ENCODE data around the gene C20orf141. TPM values are rescaled to one million over a fixed set of nuclear protein-coding genes. Genes with fewer than 3 reads are reported as not detected.

Gene C20orf141
- total RNA-seq, 1 experiment from 2014 or later, result not detected

DNA sequence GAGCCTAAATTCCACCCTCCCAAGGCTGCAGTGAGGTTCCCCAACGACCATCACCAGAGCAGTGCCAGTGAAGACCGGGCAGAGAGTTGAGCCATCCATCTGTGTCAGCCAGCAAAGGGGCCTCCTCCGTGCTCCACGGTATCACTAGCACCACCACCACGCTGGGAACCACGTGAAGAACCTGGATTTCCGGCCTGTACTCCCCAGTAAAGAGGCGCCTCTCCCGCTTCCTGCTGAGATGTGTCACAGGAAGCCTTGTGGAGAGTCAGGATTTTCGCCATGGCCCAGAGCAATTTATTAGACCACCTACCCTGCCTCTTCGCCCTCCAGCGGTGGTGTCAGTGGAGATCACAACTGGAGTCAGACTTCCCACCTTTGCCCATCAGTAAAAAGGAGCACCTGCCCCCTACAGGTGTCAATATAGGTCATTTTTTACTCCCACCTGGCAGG lies 43.1 kb upstream of the C20orf141 start:
- intact Hi-C loops (cut with micrococcal nuclease; ENCODE audit: unreplicated experiment), result no loop called here
- TF ChIP-seq EZH2 (IDR thresholded peaks at IDR 0.05; ENCODE audit: low read depth), result no peak
- TF ChIP-seq, protein P1, sequence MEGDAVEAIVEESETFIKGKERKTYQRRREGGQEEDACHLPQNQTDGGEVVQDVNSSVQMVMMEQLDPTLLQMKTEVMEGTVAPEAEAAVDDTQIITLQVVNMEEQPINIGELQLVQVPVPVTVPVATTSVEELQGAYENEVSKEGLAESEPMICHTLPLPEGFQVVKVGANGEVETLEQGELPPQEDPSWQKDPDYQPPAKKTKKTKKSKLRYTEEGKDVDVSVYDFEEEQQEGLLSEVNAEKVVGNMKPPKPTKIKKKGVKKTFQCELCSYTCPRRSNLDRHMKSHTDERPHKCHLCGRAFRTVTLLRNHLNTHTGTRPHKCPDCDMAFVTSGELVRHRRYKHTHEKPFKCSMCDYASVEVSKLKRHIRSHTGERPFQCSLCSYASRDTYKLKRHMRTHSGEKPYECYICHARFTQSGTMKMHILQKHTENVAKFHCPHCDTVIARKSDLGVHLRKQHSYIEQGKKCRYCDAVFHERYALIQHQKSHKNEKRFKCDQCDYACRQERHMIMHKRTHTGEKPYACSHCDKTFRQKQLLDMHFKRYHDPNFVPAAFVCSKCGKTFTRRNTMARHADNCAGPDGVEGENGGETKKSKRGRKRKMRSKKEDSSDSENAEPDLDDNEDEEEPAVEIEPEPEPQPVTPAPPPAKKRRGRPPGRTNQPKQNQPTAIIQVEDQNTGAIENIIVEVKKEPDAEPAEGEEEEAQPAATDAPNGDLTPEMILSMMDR (conservative IDR thresholded peaks at IDR 0.05), result no peak
- H3K79me2 ChIP-seq (ENCODE audit: low read depth), result no peaks in the 10 kb centered on the region
- H3F3A ChIP-seq (ENCODE audit: insufficient read depth, low read depth), result no peaks in the 10 kb centered on the region
- POLR2A ChIA-PET (ENCODE audit: unreplicated experiment), result no interaction called here
- CTCF ChIA-PET, result no interaction called here
- no peak overlapping the region for H3K27ac ChIP-seq
- H3K27me3 ChIP-seq (ENCODE audit: insufficient read depth, low read depth), result no peaks in the 10 kb centered on the region
- DNase-seq, result no peak
- no peak overlapping the region for H2AFZ ChIP-seq
- H3K4me2 ChIP-seq, result no peak overlapping the region
- no peak overlapping the region for H3K4me3 ChIP-seq
- peaks cover 8% of the 10 kb centered on the region for H3K4me1 ChIP-seq (replicated peaks; ENCODE audit: insufficient read depth)
- no peaks in the 10 kb centered on the region for H4K20me1 ChIP-seq (ENCODE audit: insufficient read depth)
- no peaks in the 10 kb centered on the region for H3K36me3 ChIP-seq (ENCODE audit: low read depth)
- no peaks in the 10 kb centered on the region for H3K9me3 ChIP-seq (ENCODE audit: insufficient read depth, low read depth)
- H3K9me2 ChIP-seq (ENCODE audit: insufficient read depth), result no peaks in the 10 kb centered on the region
- BruUV-seq (replicated peaks), result no TSS peak

DNA sequence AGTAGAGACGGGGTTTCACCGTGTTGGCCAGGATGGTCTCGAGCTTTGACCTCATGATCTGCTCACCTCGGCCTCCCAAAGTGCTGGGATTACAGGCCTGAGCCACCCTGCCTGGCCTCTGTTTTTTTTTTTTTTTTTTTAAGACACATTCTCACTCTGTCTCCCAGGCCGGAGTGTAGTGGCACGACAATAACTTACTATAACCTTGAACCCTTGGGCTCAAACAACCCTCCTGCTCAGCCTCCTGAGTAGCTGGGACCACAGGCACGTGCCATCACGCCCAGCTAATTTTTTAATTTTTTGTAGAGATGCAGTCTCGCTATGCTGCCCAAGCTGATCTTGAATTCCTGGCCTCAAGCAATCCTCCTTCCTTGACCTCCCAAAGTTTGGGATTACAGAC lies 41.0 kb upstream of the C20orf141 start:
- Histone ChIP-seq H3F3A (ENCODE audit: insufficient read depth, low read depth) (no peaks in the 10 kb centered on the region), H3K79me2 (ENCODE audit: low read depth) (no peaks in the 10 kb centered on the region), H3K9me2 (ENCODE audit: insufficient read depth) (no peaks in the 10 kb centered on the region), H3K4me3 (no peak overlapping the region), H3K27me3 (ENCODE audit: insufficient read depth, low read depth) (no peaks in the 10 kb centered on the region), H3K4me2 (no peak overlapping the region), H2AFZ (no peak overlapping the region), H3K27ac (no peak overlapping the region), H3K4me1 (replicated peaks; ENCODE audit: insufficient read depth) (no peaks in the 10 kb centered on the region; the same call in 1 of the 2 replicates), H4K20me1 (ENCODE audit: insufficient read depth) (no peaks in the 10 kb centered on the region), H3K9me3 (ENCODE audit: insufficient read depth, low read depth) (no peaks in the 10 kb centered on the region), H3K36me3 (ENCODE audit: low read depth) (no peaks in the 10 kb centered on the region)
- ChIA-PET POLR2A (ENCODE audit: unreplicated experiment) (no interaction called here), CTCF (no interaction called here)
- no peak for DNase-seq
- TF ChIP-seq, protein P1 (conservative IDR thresholded peaks at IDR 0.05), result no peak
- TF ChIP-seq EZH2 (IDR thresholded peaks at IDR 0.05; ENCODE audit: low read depth), result no peak
- BruUV-seq (replicated peaks), result no TSS peak
- intact Hi-C loops (cut with micrococcal nuclease; ENCODE audit: unreplicated experiment), result no loop called here

DNA sequence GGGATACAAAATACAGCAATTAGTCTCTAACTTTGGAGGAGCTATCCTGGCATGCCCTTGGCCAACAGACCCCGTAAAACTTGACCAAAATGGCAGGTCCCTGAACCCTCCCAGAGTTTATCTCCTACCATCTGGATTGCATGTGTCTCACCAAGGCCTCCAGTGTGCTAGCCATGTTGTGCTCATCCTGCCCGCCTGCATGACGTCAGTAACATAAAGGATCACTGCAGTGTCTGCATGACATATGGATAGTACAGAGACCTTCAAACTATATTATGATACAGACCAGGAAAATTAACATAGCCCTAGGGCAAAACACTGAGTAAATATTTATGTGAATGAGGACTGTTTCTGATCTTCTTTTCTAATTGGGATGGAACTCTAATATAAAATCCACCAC lies 39.6 kb upstream of the C20orf141 start:
- H3K36me3 ChIP-seq (ENCODE audit: low read depth), result no peaks in the 10 kb centered on the region
- no peaks in the 10 kb centered on the region for H3K9me2 ChIP-seq (ENCODE audit: insufficient read depth)
- no peaks in the 10 kb centered on the region for H4K20me1 ChIP-seq (ENCODE audit: insufficient read depth)
- H3K27me3 ChIP-seq (ENCODE audit: insufficient read depth, low read depth), result no peaks in the 10 kb centered on the region
- POLR2A ChIA-PET (ENCODE audit: unreplicated experiment), result no interaction called here
- H3K27ac ChIP-seq, result no peak overlapping the region
- H2AFZ ChIP-seq, result no peak overlapping the region
- intact Hi-C loops (cut with micrococcal nuclease; ENCODE audit: unreplicated experiment), result no loop called here
- no TSS peak for BruUV-seq (replicated peaks)
- H3F3A ChIP-seq (ENCODE audit: insufficient read depth, low read depth), result no peaks in the 10 kb centered on the region
- no peaks in the 10 kb centered on the region for H3K79me2 ChIP-seq (ENCODE audit: low read depth)
- DNase-seq, result no peak
- TF ChIP-seq, protein P1 (conservative IDR thresholded peaks at IDR 0.05), result no peak
- no peak for TF ChIP-seq EZH2 (IDR thresholded peaks at IDR 0.05; ENCODE audit: low read depth)
- no peak overlapping the region for H3K4me3 ChIP-seq
- no peak overlapping the region for H3K4me2 ChIP-seq
- no peaks in the 10 kb centered on the region for H3K4me1 ChIP-seq (replicated peaks; ENCODE audit: insufficient read depth)
- CTCF ChIA-PET, result no interaction called here
- H3K9me3 ChIP-seq (ENCODE audit: insufficient read depth, low read depth), result no peaks in the 10 kb centered on the region
